H1 (cell line): ENCODE measurements around the gene EPB42. TPM values are rescaled to one million over a fixed set of nuclear protein-coding genes. Genes with fewer than 3 reads are reported as not detected.

ENCODE experiments used
- BACH1 ChIP-seq: IDR thresholded peaks from 2 replicates; pipeline ENCODE4 v1.6.1; 2012; ENCODE audit warnings: low read length, improper control_type of control experiment
- FOSL1 ChIP-seq: IDR thresholded peaks from 2 replicates; pipeline ENCODE4 v1.6.1; 2011; ENCODE audit warnings: mild to moderate bottlenecking, low read depth, low read length, moderate library complexity; ENCODE audit not compliant: insufficient read depth
- JUN ChIP-seq: IDR thresholded peaks from 2 replicates; pipeline ENCODE4 v1.6.1; 2011; ENCODE audit warnings: low read depth, mild to moderate bottlenecking, improper control_type of control experiment, low read length
- NANOG ChIP-seq: IDR thresholded peaks from 2 replicates; pipeline ENCODE4 v1.6.1; 2011; ENCODE audit warnings: low read length, low read depth, mild to moderate bottlenecking, inconsistent platforms; ENCODE audit not compliant: insufficient read depth, poor library complexity, severe bottlenecking
- NRF1 ChIP-seq: IDR thresholded peaks from 2 replicates; pipeline ENCODE4 v1.6.1; 2011; ENCODE audit warnings: mild to moderate bottlenecking, low read depth, low read length, improper control_type of control experiment
- RFX5 ChIP-seq: IDR thresholded peaks from 2 replicates; pipeline ENCODE4 v1.6.1; 2011; ENCODE audit warnings: low read depth, low read length, improper control_type of control experiment, borderline replicate concordance
- SAP30 ChIP-seq: fragments of 300-600 bp; sonication (generic); IDR thresholded peaks from 2 replicates; pipeline ENCODE4 v1.7.1; 2012; ENCODE audit warnings: low read length, moderate library complexity, mild to moderate bottlenecking, inconsistent platforms; ENCODE audit not compliant: insufficient read depth, insufficient replicate concordance
- SIX5 ChIP-seq: IDR thresholded peaks from 2 replicates; pipeline ENCODE4 v1.6.1; 2011; ENCODE audit warnings: mild to moderate bottlenecking, low read depth, low read length
- polyA plus RNA-seq, 7 experiments: library from polyadenylated mRNA; depleted of rRNA in 3 of 7; stranded (reverse) in 5 of 7; unstranded in 2 of 7; fragments of >200 nt in 5 of 7; fragments of 200-250 nt in 2 of 7; gene quantifications; 1 replicate in 5 of 7; 2 replicates in 1 of 7; 4 replicates in 1 of 7; pipeline versions ENCODE4 v1.2.1 to v1.2.3, GENCODE V29; 2011 to 2013; ENCODE audit warnings: missing spikeins in 2 of 7, mixed read lengths in 2 of 7
- total RNA-seq: library from RNA; stranded (reverse); fragmentation: NEBNext Ultra II Directional; extraction: Animal tissue kit (Norgen Biotek cat#: 25700); gene quantifications from 2 replicates; pipeline ENCODE4 v1.2.1, GENCODE V29; 2021
- TF ChIP-seq, protein P1 (sequence below): fragments of 300-600 bp; sonication (generic); IDR thresholded peaks from 2 replicates; pipeline ENCODE4 v1.7.1; 2012; ENCODE audit warnings: low read length, moderate library complexity, mild to moderate bottlenecking, inconsistent platforms; ENCODE audit not compliant: insufficient replicate concordance
- TF ChIP-seq, protein P2 (sequence below): IDR thresholded peaks from 2 replicates; pipeline ENCODE4 v1.6.1; 2012; ENCODE audit warnings: low read length, inconsistent platforms

EPB42 gene
- total and polyA plus RNA-seq, 2 of the 8 experiments (the other 6 are each of a cell fraction or from before 2014, with no cell fraction given), result not detected

DNA sequence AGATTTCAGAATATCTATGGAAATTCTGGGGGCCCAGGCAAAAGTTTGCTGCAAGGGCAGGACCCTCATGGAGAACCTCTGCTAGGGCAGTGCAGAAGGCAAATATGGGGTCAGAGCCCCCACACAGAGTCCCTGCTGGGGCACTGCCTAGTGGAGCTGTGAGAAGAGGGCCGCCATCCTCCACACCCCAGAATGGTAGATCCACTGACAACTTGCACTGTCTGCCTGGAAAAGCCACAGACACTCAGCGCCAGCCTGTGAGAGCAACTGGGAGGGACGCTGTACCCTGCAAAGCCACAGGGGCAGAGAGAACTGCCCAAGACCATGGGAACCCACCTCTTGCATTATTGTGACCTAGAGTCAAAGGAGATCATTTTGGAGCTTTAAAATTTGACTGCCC, 21.8 kb downstream of the EPB42 start (continued):
- TF ChIP-seq, protein P1, sequence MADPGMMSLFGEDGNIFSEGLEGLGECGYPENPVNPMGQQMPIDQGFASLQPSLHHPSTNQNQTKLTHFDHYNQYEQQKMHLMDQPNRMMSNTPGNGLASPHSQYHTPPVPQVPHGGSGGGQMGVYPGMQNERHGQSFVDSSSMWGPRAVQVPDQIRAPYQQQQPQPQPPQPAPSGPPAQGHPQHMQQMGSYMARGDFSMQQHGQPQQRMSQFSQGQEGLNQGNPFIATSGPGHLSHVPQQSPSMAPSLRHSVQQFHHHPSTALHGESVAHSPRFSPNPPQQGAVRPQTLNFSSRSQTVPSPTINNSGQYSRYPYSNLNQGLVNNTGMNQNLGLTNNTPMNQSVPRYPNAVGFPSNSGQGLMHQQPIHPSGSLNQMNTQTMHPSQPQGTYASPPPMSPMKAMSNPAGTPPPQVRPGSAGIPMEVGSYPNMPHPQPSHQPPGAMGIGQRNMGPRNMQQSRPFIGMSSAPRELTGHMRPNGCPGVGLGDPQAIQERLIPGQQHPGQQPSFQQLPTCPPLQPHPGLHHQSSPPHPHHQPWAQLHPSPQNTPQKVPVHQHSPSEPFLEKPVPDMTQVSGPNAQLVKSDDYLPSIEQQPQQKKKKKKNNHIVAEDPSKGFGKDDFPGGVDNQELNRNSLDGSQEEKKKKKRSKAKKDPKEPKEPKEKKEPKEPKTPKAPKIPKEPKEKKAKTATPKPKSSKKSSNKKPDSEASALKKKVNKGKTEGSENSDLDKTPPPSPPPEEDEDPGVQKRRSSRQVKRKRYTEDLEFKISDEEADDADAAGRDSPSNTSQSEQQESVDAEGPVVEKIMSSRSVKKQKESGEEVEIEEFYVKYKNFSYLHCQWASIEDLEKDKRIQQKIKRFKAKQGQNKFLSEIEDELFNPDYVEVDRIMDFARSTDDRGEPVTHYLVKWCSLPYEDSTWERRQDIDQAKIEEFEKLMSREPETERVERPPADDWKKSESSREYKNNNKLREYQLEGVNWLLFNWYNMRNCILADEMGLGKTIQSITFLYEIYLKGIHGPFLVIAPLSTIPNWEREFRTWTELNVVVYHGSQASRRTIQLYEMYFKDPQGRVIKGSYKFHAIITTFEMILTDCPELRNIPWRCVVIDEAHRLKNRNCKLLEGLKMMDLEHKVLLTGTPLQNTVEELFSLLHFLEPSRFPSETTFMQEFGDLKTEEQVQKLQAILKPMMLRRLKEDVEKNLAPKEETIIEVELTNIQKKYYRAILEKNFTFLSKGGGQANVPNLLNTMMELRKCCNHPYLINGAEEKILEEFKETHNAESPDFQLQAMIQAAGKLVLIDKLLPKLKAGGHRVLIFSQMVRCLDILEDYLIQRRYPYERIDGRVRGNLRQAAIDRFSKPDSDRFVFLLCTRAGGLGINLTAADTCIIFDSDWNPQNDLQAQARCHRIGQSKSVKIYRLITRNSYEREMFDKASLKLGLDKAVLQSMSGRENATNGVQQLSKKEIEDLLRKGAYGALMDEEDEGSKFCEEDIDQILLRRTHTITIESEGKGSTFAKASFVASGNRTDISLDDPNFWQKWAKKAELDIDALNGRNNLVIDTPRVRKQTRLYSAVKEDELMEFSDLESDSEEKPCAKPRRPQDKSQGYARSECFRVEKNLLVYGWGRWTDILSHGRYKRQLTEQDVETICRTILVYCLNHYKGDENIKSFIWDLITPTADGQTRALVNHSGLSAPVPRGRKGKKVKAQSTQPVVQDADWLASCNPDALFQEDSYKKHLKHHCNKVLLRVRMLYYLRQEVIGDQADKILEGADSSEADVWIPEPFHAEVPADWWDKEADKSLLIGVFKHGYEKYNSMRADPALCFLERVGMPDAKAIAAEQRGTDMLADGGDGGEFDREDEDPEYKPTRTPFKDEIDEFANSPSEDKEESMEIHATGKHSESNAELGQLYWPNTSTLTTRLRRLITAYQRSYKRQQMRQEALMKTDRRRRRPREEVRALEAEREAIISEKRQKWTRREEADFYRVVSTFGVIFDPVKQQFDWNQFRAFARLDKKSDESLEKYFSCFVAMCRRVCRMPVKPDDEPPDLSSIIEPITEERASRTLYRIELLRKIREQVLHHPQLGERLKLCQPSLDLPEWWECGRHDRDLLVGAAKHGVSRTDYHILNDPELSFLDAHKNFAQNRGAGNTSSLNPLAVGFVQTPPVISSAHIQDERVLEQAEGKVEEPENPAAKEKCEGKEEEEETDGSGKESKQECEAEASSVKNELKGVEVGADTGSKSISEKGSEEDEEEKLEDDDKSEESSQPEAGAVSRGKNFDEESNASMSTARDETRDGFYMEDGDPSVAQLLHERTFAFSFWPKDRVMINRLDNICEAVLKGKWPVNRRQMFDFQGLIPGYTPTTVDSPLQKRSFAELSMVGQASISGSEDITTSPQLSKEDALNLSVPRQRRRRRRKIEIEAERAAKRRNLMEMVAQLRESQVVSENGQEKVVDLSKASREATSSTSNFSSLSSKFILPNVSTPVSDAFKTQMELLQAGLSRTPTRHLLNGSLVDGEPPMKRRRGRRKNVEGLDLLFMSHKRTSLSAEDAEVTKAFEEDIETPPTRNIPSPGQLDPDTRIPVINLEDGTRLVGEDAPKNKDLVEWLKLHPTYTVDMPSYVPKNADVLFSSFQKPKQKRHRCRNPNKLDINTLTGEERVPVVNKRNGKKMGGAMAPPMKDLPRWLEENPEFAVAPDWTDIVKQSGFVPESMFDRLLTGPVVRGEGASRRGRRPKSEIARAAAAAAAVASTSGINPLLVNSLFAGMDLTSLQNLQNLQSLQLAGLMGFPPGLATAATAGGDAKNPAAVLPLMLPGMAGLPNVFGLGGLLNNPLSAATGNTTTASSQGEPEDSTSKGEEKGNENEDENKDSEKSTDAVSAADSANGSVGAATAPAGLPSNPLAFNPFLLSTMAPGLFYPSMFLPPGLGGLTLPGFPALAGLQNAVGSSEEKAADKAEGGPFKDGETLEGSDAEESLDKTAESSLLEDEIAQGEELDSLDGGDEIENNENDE, result no peak
- TF ChIP-seq RFX5 (no peak), NANOG (no peak), JUN (no peak), SIX5 (no peak), FOSL1 (no peak), BACH1 (no peak), SAP30 (no peak), NRF1 (no peak)
- TF ChIP-seq, protein P2, sequence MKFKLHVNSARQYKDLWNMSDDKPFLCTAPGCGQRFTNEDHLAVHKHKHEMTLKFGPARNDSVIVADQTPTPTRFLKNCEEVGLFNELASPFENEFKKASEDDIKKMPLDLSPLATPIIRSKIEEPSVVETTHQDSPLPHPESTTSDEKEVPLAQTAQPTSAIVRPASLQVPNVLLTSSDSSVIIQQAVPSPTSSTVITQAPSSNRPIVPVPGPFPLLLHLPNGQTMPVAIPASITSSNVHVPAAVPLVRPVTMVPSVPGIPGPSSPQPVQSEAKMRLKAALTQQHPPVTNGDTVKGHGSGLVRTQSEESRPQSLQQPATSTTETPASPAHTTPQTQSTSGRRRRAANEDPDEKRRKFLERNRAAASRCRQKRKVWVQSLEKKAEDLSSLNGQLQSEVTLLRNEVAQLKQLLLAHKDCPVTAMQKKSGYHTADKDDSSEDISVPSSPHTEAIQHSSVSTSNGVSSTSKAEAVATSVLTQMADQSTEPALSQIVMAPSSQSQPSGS, result no peak
